K562 (cell line): Measurements from ENCODE around the gene SLC38A1. TPM values are rescaled to one million over a fixed set of nuclear protein-coding genes. Genes with fewer than 3 reads are reported as not detected.

Source experiments
- ATAC-seq: fragments of 200-7000 bp; cut with Tn5 transposase; 3 replicates; pipeline ENCODE4 v1.9.1; 2020; ENCODE audit warnings: moderate library complexity
- BruUV-seq: library from RNA; stranded (reverse); fragments of 400-500 nt; replicated peaks from 2 replicates; lab custom pipeline; 2021; lab: Mats Ljungman, UMichigan
- CTCF ChIA-PET: fragments of 300-600 bp; formaldehyde crosslinking; extraction: SDS; loops from one replicate; lab custom pipeline; 2021; ENCODE audit warnings: low intra/inter-chr PET ratio; lab: Yijun Ruan, JAX
- POLR2A ChIA-PET: fragments of 300-600, 350-650 bp; sonication (Branson Sonifier 250); formaldehyde crosslinking; extraction: SDS; loops from one replicate; lab custom pipeline; 2021; ENCODE audit warnings: antibody characterized with exemption, inconsistent platforms; lab: Yijun Ruan, JAX
- DNase-seq, 4 experiments: peaks; one replicate each; pipeline versions ENCODE4 v3.0.0 to v3.0.0-alpha.2; 2011 to 2018; ENCODE audit warnings: low spot score in 3 of 4, mixed read lengths in 3 of 4; ENCODE audit errors: extremely low read depth in 1 of 4
- FAIRE-seq: peaks from 2 replicates; lab custom pipeline; 2011; peaks lifted over from hg19 to GRCh38; lab: Jason Lieb, UNC
- H2AFZ ChIP-seq: 2 replicates; pipeline ENCODE4 v1.6.0; 2011; ENCODE audit warnings: low read depth, low read length, control low read depth, inconsistent platforms
- H3K27ac ChIP-seq: fragments of 200-600 bp; 3 replicates; pipeline ENCODE4 v1.8.0; 2011; ENCODE audit warnings: low read depth, mild to moderate bottlenecking, control low read depth, inconsistent platforms, low read length, moderate library complexity, mixed read lengths; ENCODE audit errors: extremely low read depth
- H3K27me3 ChIP-seq, 2 experiments: fragments of 300-600 bp in 1 of 2; 2 replicates in 1 of 2; 3 replicates in 1 of 2; pipeline versions ENCODE4 v1.6.0 to v1.8.0; 2011; ENCODE audit warnings: inconsistent platforms in 2 of 2, low read length in 2 of 2, mild to moderate bottlenecking in 1 of 2, mixed read lengths in 1 of 2, moderate library complexity in 1 of 2; ENCODE audit not compliant: control insufficient read depth in 2 of 2, insufficient read depth in 2 of 2
- H3K36me3 ChIP-seq: fragments of 300-600 bp; 3 replicates; pipeline ENCODE4 v1.8.0; 2011; ENCODE audit warnings: mild to moderate bottlenecking, low read length, inconsistent platforms; ENCODE audit not compliant: control insufficient read depth, insufficient read depth
- H3K4me1 ChIP-seq, 2 experiments: fragments of 200-600 bp in 1 of 2; replicated peaks in 1 of 2; 2 replicates in 1 of 2; 3 replicates in 1 of 2; pipeline versions ENCODE4 v1.5.1 to v1.8.0; 2011; ENCODE audit warnings: inconsistent platforms in 2 of 2, low read length in 2 of 2, mild to moderate bottlenecking in 1 of 2, mixed read lengths in 1 of 2, moderate library complexity in 1 of 2; ENCODE audit not compliant: control insufficient read depth in 2 of 2, insufficient read depth in 2 of 2
- H3K4me2 ChIP-seq: 2 replicates; pipeline ENCODE4 v1.6.1; 2011; ENCODE audit warnings: low read length, control low read depth, inconsistent platforms, mixed read lengths; ENCODE audit not compliant: insufficient read depth
- H3K4me3 ChIP-seq: fragments of 200-600 bp; sonication (generic), shearing (Covaris generic); 2 replicates; pipeline ENCODE4 v1.5.1; 2016; ENCODE audit warnings: control low read depth, inconsistent platforms
- H3K79me2 ChIP-seq: fragments of 200-600 bp; 3 replicates; pipeline ENCODE4 v1.8.0; 2011; ENCODE audit warnings: low read length, inconsistent platforms; ENCODE audit not compliant: control insufficient read depth, insufficient read depth
- H3K9ac ChIP-seq, 2 experiments: 2 replicates each; pipeline versions ENCODE4 v1.6.0 to v1.6.1; 2011; ENCODE audit warnings: low read depth in 2 of 2, low read length in 2 of 2, control low read depth in 1 of 2, inconsistent platforms in 1 of 2, mild to moderate bottlenecking in 1 of 2, mixed read lengths in 1 of 2; ENCODE audit not compliant: insufficient read depth in 1 of 2
- H3K9me1 ChIP-seq: one replicate; pipeline ENCODE4 v1.6.0; 2011; ENCODE audit warnings: inconsistent platforms, mild to moderate bottlenecking, low read length, moderate library complexity; ENCODE audit not compliant: control insufficient read depth, insufficient read depth
- H3K9me3 ChIP-seq: replicated peaks from 2 replicates; pipeline ENCODE4 v1.5.1; 2011; ENCODE audit warnings: low read depth, low read length, inconsistent platforms; ENCODE audit not compliant: control insufficient read depth, insufficient read depth
- H4K20me1 ChIP-seq: replicated peaks from 2 replicates; pipeline ENCODE4 v1.6.1; 2011; ENCODE audit warnings: low read length, inconsistent platforms, mixed read lengths; ENCODE audit not compliant: control insufficient read depth, insufficient read depth
- ESRRB ChIP-seq: fragments of 250-450 bp; sonication (Bioruptor Pico); IDR thresholded peaks from 2 replicates; pipeline ENCODE4 v1.5.0; 2020; ENCODE audit warnings: mild to moderate bottlenecking, moderate library complexity, borderline replicate concordance
- FIP1L1 ChIP-seq: fragments of 200-400 bp; formaldehyde crosslinking; IDR thresholded peaks from 2 replicates; pipeline ENCODE4 v1.6.1; 2018; ENCODE audit warnings: mild to moderate bottlenecking, low read depth, low read length; ENCODE audit not compliant: poor library complexity, severe bottlenecking
- GTF2B ChIP-seq: IDR thresholded peaks from 2 replicates; pipeline ENCODE4 v1.6.1; 2011; ENCODE audit not compliant: insufficient read length; ENCODE audit errors: extremely low read depth
- PHF21A ChIP-seq: fragments of 450-650 bp; IDR thresholded peaks from 2 replicates; pipeline ENCODE4 v1.6.1; 2017; ENCODE audit warnings: low read depth, borderline replicate concordance
- SMARCC2 ChIP-seq: fragments of 450-650 bp; IDR thresholded peaks from 2 replicates; pipeline ENCODE4 v1.6.1; 2017; ENCODE audit warnings: antibody characterized with exemption, moderate library complexity, mild to moderate bottlenecking, low read depth
- TCF7L2 ChIP-seq: fragments of 150-350 bp; IDR thresholded peaks from 2 replicates; pipeline ENCODE4 v1.6.1; 2016; ENCODE audit warnings: low read depth, mild to moderate bottlenecking, low read length, moderate library complexity
- TRIM25 ChIP-seq: fragments of 450-650 bp; IDR thresholded peaks from 2 replicates; pipeline ENCODE4 v1.7.0; 2016; ENCODE audit warnings: borderline replicate concordance
- ZBTB1 ChIP-seq: sonication (generic); formaldehyde crosslinking; IDR thresholded peaks from 2 replicates; pipeline ENCODE4 v1.8.1; 2023; ENCODE audit warnings: missing genetic modification reagents, low read depth, mild to moderate bottlenecking, borderline replicate concordance
- ZBTB12 ChIP-seq: fragments of 250-450 bp; sonication (Bioruptor Pico); IDR thresholded peaks from 2 replicates; pipeline ENCODE4 v1.4.0; 2020
- ZBTB5 ChIP-seq: fragments of 450-650 bp; IDR thresholded peaks from 2 replicates; pipeline ENCODE4 v1.6.1; 2017; ENCODE audit warnings: antibody characterized with exemption
- ZNF124 ChIP-seq: sonication (generic); formaldehyde crosslinking; IDR thresholded peaks from 2 replicates; pipeline ENCODE4 v1.8.1; 2022; ENCODE audit warnings: missing genetic modification reagents
- WGBS: fragments of 100-300 bp; shearing (Covaris generic); methylation state at CpG from one replicate; pipeline ENCODE4 v1.1.6; 2016; ENCODE audit warnings: low coverage, mixed read lengths; ENCODE audit not compliant: insufficient coverage; ENCODE audit errors: missing lambda C conversion rate; 5-methylcytosine and 5-hydroxymethylcytosine counted together
- in situ Hi-C: fragments of 300-500 bp; cut with MboI; formaldehyde crosslinking; loops from 4 replicates; pipeline ENCODE4 v1.15.0; 2018; ENCODE audit warnings: inconsistent platforms, mixed read lengths
- intact Hi-C: fragments of 100-400 bp; cut with micrococcal nuclease; formaldehyde crosslinking; loops from 2 replicates; pipeline ENCODE4 v1.14.2; 2022
- polyA plus RNA-seq, 8 experiments: library from polyadenylated mRNA; depleted of rRNA in 4 of 8; stranded (reverse) in 5 of 8; unstranded in 3 of 8; fragments of >200 nt; fragmentation: Nextera tagmentation in 2 of 8; fragmentation: Illumina TruSeq in 1 of 8; extraction: Ambion mirVana in 2 of 8; extraction: Trizol in 1 of 8; gene quantifications; 2 replicates each; pipeline versions ENCODE4 v1.2.1 to v1.2.3, GENCODE V29; 2011 to 2014; ENCODE audit warnings: inconsistent platforms in 1 of 8, missing spikeins in 1 of 8
- total RNA-seq, 7 experiments: library from RNA; depleted of rRNA in 6 of 7; stranded (reverse); fragments of >200 nt in 6 of 7; fragmentation: Illumina TruSeq in 2 of 7; extraction: Trizol in 2 of 7; gene quantifications; 2 replicates each; pipeline versions ENCODE4 v1.2.1 to v1.2.3, GENCODE V29; 2011 to 2021; ENCODE audit warnings: low replicate concordance in 1 of 7

SLC38A1 gene
- total and polyA plus RNA-seq, 9 of the 15 experiments (the other 6 are each of a cell fraction or from before 2014, with no cell fraction given), result 51.9 to 112 (median 75.0) TPM

GRCh38 chr12:46187023-46187422 is 81.8 kb downstream of the SLC38A1 start (continued):
- no peak for TF ChIP-seq SMARCC2
- no peak for TF ChIP-seq ZBTB1 (CRISPR knock-in tag)
- TF ChIP-seq TCF7L2, result no peak
- no peak for TF ChIP-seq ZNF124 (CRISPR knock-in tag)

- 63% methylated on average over 3 of the region's 3 CpGs for WGBS
- no peaks in the 10 kb centered on the region; the same call in 1 of the 2 replicates for H3K9me3 ChIP-seq
- H3K9me1 ChIP-seq, result no peaks in the 10 kb centered on the region
- H3K27ac ChIP-seq, result no peak overlapping the region
- intact Hi-C loops, result no loop called here
- ATAC-seq, result no peak
- peaks cover 22% of the 10 kb centered on the region; the same call in 2 of the 3 replicates for H3K36me3 ChIP-seq
- no peak overlapping the region for H2AFZ ChIP-seq
- no peak overlapping the region for H3K4me3 ChIP-seq
- no peaks in the 10 kb centered on the region for H3K4me1 ChIP-seq
- TF ChIP-seq ESRRB (CRISPR knock-in tag) (no peak), TRIM25 (no peak), ZBTB5 (no peak), GTF2B (no peak), ZBTB12 (CRISPR knock-in tag) (no peak), FIP1L1 (no peak), PHF21A (no peak)
- BruUV-seq, result no TSS peak
- FAIRE-seq, result no peak
- H3K4me2 ChIP-seq, result no peak overlapping the region
- H3K9ac ChIP-seq, result no peak overlapping the region
- CTCF ChIA-PET, result no interaction called here
- no peaks in the 10 kb centered on the region for H4K20me1 ChIP-seq
- in situ Hi-C loops, result no loop called here
- POLR2A ChIA-PET, result interaction anchor here (1.0 kb wide), 1 partner anchor 184 kb away, joined by 3 read pairs; no protein-coding TSS in a partner anchor
- no peaks in the 10 kb centered on the region for H3K79me2 ChIP-seq
- DNase-seq, result no peak
- H3K27me3 ChIP-seq, result no peaks in the 10 kb centered on the region
Observed at GRCh38 chr12:46186088-46186487, 82.8 kb downstream of the SLC38A1 start.
